T-helper 1 cell treated with Interleukin-12 subunit alpha and Interleukin-12 subunit beta and Interleukin-4 antibody, amounts not matched to agents 30 ng/mL and 1 ng/mL, for 36 hours (primary cell): ENCODE data around the gene DCTN3. TPM values are rescaled to one million over a fixed set of nuclear protein-coding genes. Genes with fewer than 3 reads are reported as not detected.

Experiments used
- intact Hi-C: fragments of 100-400 bp; cut with micrococcal nuclease; formaldehyde crosslinking; loops from one replicate; pipeline ENCODE4 v1.15.1; 2024
- total RNA-seq: library from RNA; stranded (reverse); gene quantifications from 2 replicates; pipeline ENCODE4 v1.2.3, GENCODE V29; 2022

Gene DCTN3
- total RNA-seq, 1 donor from 2014 or later = 108 TPM

GRCh38 chr9:34592895-34593601, 27.2 kb downstream of the DCTN3 start:
- intact Hi-C loops = loop anchor here (1.0 to 2.0 kb wide), 2 partner anchors 49 to 92 kb away; no protein-coding TSS in a partner anchor

GRCh38 chr9:34591917-34592866, 28.1 kb downstream of the DCTN3 start:
- intact Hi-C loops = loop anchor here (1.0 to 2.0 kb wide), 7 partner anchors 11 to 188 kb away; partner anchors contain the start of gene ARID3C

- intact Hi-C loops = loop anchor here (1.0 to 2.0 kb wide), 6 partner anchors 12 to 187 kb away; partner anchors contain the start of gene ARID3C
Observed at GRCh38 chr9:34591248-34591916, 28.9 kb downstream of the DCTN3 start.

- intact Hi-C loops = loop anchor here (1.0 to 2.0 kb wide), 6 partner anchors 13 to 186 kb away; partner anchors contain the start of gene ARID3C
Observed at GRCh38 chr9:34590381-34591247, 29.7 kb downstream of the DCTN3 start.

GRCh38 chr9:34589636-34590380, 30.5 kb downstream of the DCTN3 start, which contains the start of gene CNTFR:
Gene CNTFR, minus strand, starts transcription at chr9:34589724. Its CDS starts 20,743 bp downstream, at chr9:34568981.
- intact Hi-C loops = loop anchor here (2.0 kb wide), 1 partner anchor 39 kb away; the partner anchor contains the start of gene ARID3C

GRCh38 chr9:34588671-34589635, 31.3 kb downstream of the DCTN3 start:
- intact Hi-C loops = no loop called here

GRCh38 chr9:34587271-34587670, 33.0 kb downstream of the DCTN3 start:
- intact Hi-C loops = no loop called here

GRCh38 chr9:34585946-34586669, 34.2 kb downstream of the DCTN3 start:
- intact Hi-C loops = no loop called here

GRCh38 chr9:34584970-34585369, 35.3 kb downstream of the DCTN3 start:
- intact Hi-C loops = no loop called here

- intact Hi-C loops = no loop called here
Observed at GRCh38 chr9:34582787-34583186, 37.5 kb downstream of the DCTN3 start.

- intact Hi-C loops = no loop called here
Observed at GRCh38 chr9:34581318-34581717, 39.0 kb downstream of the DCTN3 start.

- intact Hi-C loops = no loop called here
Observed at GRCh38 chr9:34580358-34580757, 39.9 kb downstream of the DCTN3 start.

- intact Hi-C loops = no loop called here
Observed at GRCh38 chr9:34579808-34580163, 40.5 kb downstream of the DCTN3 start.

GRCh38 chr9:34579104-34579807, 41.0 kb downstream of the DCTN3 start:
- intact Hi-C loops = no loop called here

- intact Hi-C loops = no loop called here
Observed at GRCh38 chr9:34578241-34579103, 41.8 kb downstream of the DCTN3 start.
